Heart left ventricle (tissue), 13 donors: ENCODE results near the gene GAN.

Source experiments
- CTCF ChIP-seq, 12 donors: fragments of 200-600 bp; sonication (generic) in 4 of 12; IDR thresholded peaks; one replicate each; pipeline versions ENCODE4 v1.5.0 to v1.8.0; 2018 to 2022; ENCODE audit warnings: antibody characterized with exemption in 12 of 12, mild to moderate bottlenecking in 5 of 12
- POLR2A ChIP-seq, 2 donors: fragments of 450-650 bp; IDR thresholded peaks; one replicate each; pipeline ENCODE4 v1.6.1; 2017; ENCODE audit warnings: antibody characterized with exemption in 2 of 2, mild to moderate bottlenecking in 2 of 2, moderate library complexity in 2 of 2
- donor health status: ischemic (EF 13 %, LVEDD 7.1; RV severe dilation, severe dysfunction).
- donor health status: DM: no; HTN: yes; CAD: no.
- donor health status: DM: no; HTN: no; CAD: no.
- donor health status: ischemic (EF 25% LVEDD 6.9; RV normal size, moderate dysfunction).
- donor health status: ischemic (EF 25% LVEDD 5.7; RV mildly dilated, moderate dysfunction).
- donor health status: ischemic (EF 35%, LVEDD 5.7; RV mildly dilated, moderate dysfunction).
- donor health status: nonischemic (EF 11% LVEDD 7.7; RV severe dilation, severe dysfunction).
- donor health status: DM: yes; HTN: yes; CAD: no.
- donor health status: PGD.
- donor health status: ischemic (EF 29% LVEDD 5.4; RV normal size, mild dysfunction).
- donor health status: nonischemic (EF 23%, LVEDD 6.1; RV moderate dilation, normal function).

GRCh38 chr16:81291117-81291516 lies 23.6 kb upstream of the GAN start:
- TF ChIP-seq POLR2A (IDR thresholded peaks at IDR 0.05), result no peak
- TF ChIP-seq CTCF (IDR thresholded peaks at IDR 0.05), result no peak
